Right kidney (tissue), 1 donor: ENCODE results near the gene TRMT11.
"Not testable (repeated sequence)": the region's sequence is repeated elsewhere in the genome, so short reads cannot be mapped to it uniquely, and the experiment has no call there.

ENCODE experiments used
- DNase-seq: peaks from one replicate; pipeline ENCODE4 v3.0.0-alpha.2; 2016

The TRMT11 gene

GRCh38 chr6:125991653-125992052 is 5.3 kb downstream of the TRMT11 start:
- no peak for DNase-seq

- no peak for DNase-seq
Observed at GRCh38 chr6:125994670-125995488, 8.5 kb downstream of the TRMT11 start.

- DNase-seq: no peak
Observed at GRCh38 chr6:125995972-125996580, 9.7 kb downstream of the TRMT11 start.

- no peak for DNase-seq
Observed at GRCh38 chr6:126002755-126003679, 16.7 kb downstream of the TRMT11 start.

GRCh38 chr6:126007800-126008199 is 21.5 kb downstream of the TRMT11 start:
- DNase-seq: no peak

GRCh38 chr6:126010040-126010439 is 23.7 kb downstream of the TRMT11 start:
- no peak for DNase-seq

- DNase-seq: no peak
Observed at GRCh38 chr6:126015863-126016262, 29.5 kb downstream of the TRMT11 start.

GRCh38 chr6:126016591-126016990 is 30.3 kb downstream of the TRMT11 start:
- no peak for DNase-seq

GRCh38 chr6:126017668-126018067 is 31.3 kb downstream of the TRMT11 start:
- no peak for DNase-seq

GRCh38 chr6:126020305-126021050 is 34.1 kb downstream of the TRMT11 start:
- DNase-seq: no peak

GRCh38 chr6:126023474-126023873 is 37.1 kb downstream of the TRMT11 start:
- not testable (repeated sequence) for DNase-seq

- no peak for DNase-seq
Observed at GRCh38 chr6:126026001-126026400, 39.7 kb downstream of the TRMT11 start.

- no peak for DNase-seq
Observed at GRCh38 chr6:126027601-126028000, 41.3 kb downstream of the TRMT11 start.

GRCh38 chr6:126030045-126030444 is 43.7 kb downstream of the TRMT11 start:
- no peak for DNase-seq

GRCh38 chr6:126033696-126034095 is 47.4 kb downstream of the TRMT11 start:
- DNase-seq: peak; percentile 22

GRCh38 chr6:126034656-126035055 is 48.3 kb downstream of the TRMT11 start:
- DNase-seq: no peak

GRCh38 chr6:126035764-126036163 is 49.4 kb downstream of the TRMT11 start:
- DNase-seq: no peak

- no peak for DNase-seq
Observed at GRCh38 chr6:126038234-126038633, 51.9 kb downstream of the TRMT11 start.

- DNase-seq: no peak
Observed at GRCh38 chr6:126039284-126039683, 52.9 kb downstream of the TRMT11 start.

- no peak for DNase-seq
Observed at GRCh38 chr6:126040394-126040793, 54.1 kb downstream of the TRMT11 start.

GRCh38 chr6:126040826-126041225 is 54.5 kb downstream of the TRMT11 start:
- no peak for DNase-seq

- no peak for DNase-seq
Observed at GRCh38 chr6:126041516-126041915, 55.2 kb downstream of the TRMT11 start.
